ENCODE data around the gene PLEKHD1.

GRCh38 chr14:69493038-69493437, 8.5 kb downstream of the PLEKHD1 start:
- no peak for TF ChIP-seq POLR2A (IDR thresholded peaks at IDR 0.05)
- no peak for TF ChIP-seq CTCF (IDR thresholded peaks at IDR 0.05)
- no peak for TF ChIP-seq POLR2AphosphoS5 (IDR thresholded peaks at IDR 0.05)

Data from upper lobe of left lung (tissue), 4 donors.